ENCODE data around the gene CDK13.

The CDK13 gene

GRCh38 chr7:40093631-40094350 is 143.7 kb downstream of the CDK13 start:
- H3K4me1 ChIP-seq (ENCODE audit: control insufficient read depth in 1 of 2, insufficient read depth in 2 of 2, low read length in 2 of 2) = no peaks in the 10 kb centered on the region
- no peak overlapping the region for H3K4me3 ChIP-seq (ENCODE audit: low read depth in 1 of 2, low read length in 2 of 2)

GRCh38 chr7:40095230-40095629 is 145.2 kb downstream of the CDK13 start:
- no peak overlapping the region for H3K27ac ChIP-seq (ENCODE audit: low read depth, low read length)
- no peaks in the 10 kb centered on the region for H3K4me1 ChIP-seq (ENCODE audit: control insufficient read depth in 1 of 2, insufficient read depth in 2 of 2, low read length in 2 of 2)
- no peak overlapping the region for H3K4me3 ChIP-seq (ENCODE audit: low read depth in 1 of 2, low read length in 2 of 2)
- no peak overlapping the region for H3K9ac ChIP-seq (ENCODE audit: low read depth in 1 of 2, low read length in 2 of 2)
- peaks cover 18 to 34% of the 10 kb centered on the region in 2 donors for H3K36me3 ChIP-seq (ENCODE audit: control insufficient read depth in 1 of 2, insufficient read depth in 2 of 2, low read length in 2 of 2)
- no peaks in the 10 kb centered on the region for H3K9me3 ChIP-seq (ENCODE audit: control insufficient read depth in 1 of 2, low read length in 2 of 2)
- no peaks in the 10 kb centered on the region for H3K27me3 ChIP-seq (ENCODE audit: control insufficient read depth in 1 of 2, insufficient read depth in 2 of 2, low read length in 2 of 2)

More at GRCh38 chr7:40093631-40094350, 143.7 kb downstream of the CDK13 start:
- H3K27ac ChIP-seq (ENCODE audit: low read depth, low read length) = no peak overlapping the region
- H3K27me3 ChIP-seq (ENCODE audit: control insufficient read depth in 1 of 2, insufficient read depth in 2 of 2, low read length in 2 of 2) = no peaks in the 10 kb centered on the region
- no peaks in the 10 kb centered on the region for H3K9me3 ChIP-seq (ENCODE audit: control insufficient read depth in 1 of 2, low read length in 2 of 2)
- H3K36me3 ChIP-seq (ENCODE audit: control insufficient read depth in 1 of 2, insufficient read depth in 2 of 2, low read length in 2 of 2) = peaks cover 24 to 46% of the 10 kb centered on the region in 2 donors
- H3K9ac ChIP-seq (ENCODE audit: low read depth in 1 of 2, low read length in 2 of 2) = no peak overlapping the region

- Histone ChIP-seq H3K9me3 (ENCODE audit: control insufficient read depth in 1 of 2, low read length in 2 of 2) (no peaks in the 10 kb centered on the region), H3K4me3 (ENCODE audit: low read depth in 1 of 2, low read length in 2 of 2) (no peak overlapping the region), H3K4me1 (ENCODE audit: control insufficient read depth in 1 of 2, insufficient read depth in 2 of 2, low read length in 2 of 2) (no peaks in the 10 kb centered on the region), H3K27me3 (ENCODE audit: control insufficient read depth in 1 of 2, insufficient read depth in 2 of 2, low read length in 2 of 2) (no peaks in the 10 kb centered on the region), H3K9ac (ENCODE audit: low read depth in 1 of 2, low read length in 2 of 2) (no peak overlapping the region), H3K27ac (ENCODE audit: low read depth, low read length) (no peak overlapping the region), H3K36me3 (ENCODE audit: control insufficient read depth in 1 of 2, insufficient read depth in 2 of 2, low read length in 2 of 2) (peaks cover 18 to 32% of the 10 kb centered on the region in 2 donors)
These were observed 145.8 kb downstream of the CDK13 start for GRCh38 chr7:40095695-40096327.

- Histone ChIP-seq H3K4me1 (ENCODE audit: control insufficient read depth in 1 of 2, insufficient read depth in 2 of 2, low read length in 2 of 2) (no peaks in the 10 kb centered on the region), H3K27me3 (ENCODE audit: control insufficient read depth in 1 of 2, insufficient read depth in 2 of 2, low read length in 2 of 2) (no peaks in the 10 kb centered on the region), H3K4me3 (ENCODE audit: low read depth in 1 of 2, low read length in 2 of 2) (no peak overlapping the region), H3K9me3 (ENCODE audit: control insufficient read depth in 1 of 2, low read length in 2 of 2) (no peaks in the 10 kb centered on the region), H3K27ac (ENCODE audit: low read depth, low read length) (no peak overlapping the region), H3K36me3 (ENCODE audit: control insufficient read depth in 1 of 2, insufficient read depth in 2 of 2, low read length in 2 of 2) (peaks cover 17 to 27% of the 10 kb centered on the region in 2 donors), H3K9ac (ENCODE audit: low read depth in 1 of 2, low read length in 2 of 2) (no peak overlapping the region)
These were observed 147.7 kb downstream of the CDK13 start for GRCh38 chr7:40097728-40098127.

- H3K9me3 ChIP-seq (ENCODE audit: control insufficient read depth in 1 of 2, low read length in 2 of 2) = no peaks in the 10 kb centered on the region
- peaks cover 10 to 18% of the 10 kb centered on the region in 2 donors for H3K36me3 ChIP-seq (ENCODE audit: control insufficient read depth in 1 of 2, insufficient read depth in 2 of 2, low read length in 2 of 2)
- no peak overlapping the region for H3K27ac ChIP-seq (ENCODE audit: low read depth, low read length)
- H3K4me1 ChIP-seq (ENCODE audit: control insufficient read depth in 1 of 2, insufficient read depth in 2 of 2, low read length in 2 of 2) = no peaks in the 10 kb centered on the region
- no peak overlapping the region for H3K9ac ChIP-seq (ENCODE audit: low read depth in 1 of 2, low read length in 2 of 2)
- no peaks in the 10 kb centered on the region for H3K27me3 ChIP-seq (ENCODE audit: control insufficient read depth in 1 of 2, insufficient read depth in 2 of 2, low read length in 2 of 2)
- H3K4me3 ChIP-seq (ENCODE audit: low read depth in 1 of 2, low read length in 2 of 2) = no peak overlapping the region
These were observed 148.8 kb downstream of the CDK13 start for GRCh38 chr7:40098810-40099209.

- no peaks in the 10 kb centered on the region for H3K9me3 ChIP-seq (ENCODE audit: control insufficient read depth in 1 of 2, low read length in 2 of 2)
- H3K4me1 ChIP-seq (ENCODE audit: control insufficient read depth in 1 of 2, insufficient read depth in 2 of 2, low read length in 2 of 2) = no peaks in the 10 kb centered on the region
- H3K27me3 ChIP-seq (ENCODE audit: control insufficient read depth in 1 of 2, insufficient read depth in 2 of 2, low read length in 2 of 2) = no peaks in the 10 kb centered on the region
- H3K36me3 ChIP-seq (ENCODE audit: control insufficient read depth in 1 of 2, insufficient read depth in 2 of 2, low read length in 2 of 2) = peaks cover 1 to 7% of the 10 kb centered on the region in 2 donors
- H3K27ac ChIP-seq (ENCODE audit: low read depth, low read length) = no peak overlapping the region
- no peak overlapping the region for H3K9ac ChIP-seq (ENCODE audit: low read depth in 1 of 2, low read length in 2 of 2)
- no peak overlapping the region for H3K4me3 ChIP-seq (ENCODE audit: low read depth in 1 of 2, low read length in 2 of 2)
These were observed 149.8 kb downstream of the CDK13 start for GRCh38 chr7:40099837-40100236.

GRCh38 chr7:40101201-40101600 is 151.1 kb downstream of the CDK13 start:
- Histone ChIP-seq H3K9me3 (ENCODE audit: control insufficient read depth in 1 of 2, low read length in 2 of 2) (no peaks in the 10 kb centered on the region), H3K27me3 (ENCODE audit: control insufficient read depth in 1 of 2, insufficient read depth in 2 of 2, low read length in 2 of 2) (no peaks in the 10 kb centered on the region), H3K4me1 (ENCODE audit: control insufficient read depth in 1 of 2, insufficient read depth in 2 of 2, low read length in 2 of 2) (no peaks in the 10 kb centered on the region), H3K9ac (ENCODE audit: low read depth in 1 of 2, low read length in 2 of 2) (no peak overlapping the region), H3K27ac (ENCODE audit: low read depth, low read length) (no peak overlapping the region), H3K36me3 (ENCODE audit: control insufficient read depth in 1 of 2, insufficient read depth in 2 of 2, low read length in 2 of 2) (no peaks in the 10 kb centered on the region), H3K4me3 (ENCODE audit: low read depth in 1 of 2, low read length in 2 of 2) (no peak overlapping the region)

GRCh38 chr7:40102897-40103296 is 152.8 kb downstream of the CDK13 start:
- Histone ChIP-seq H3K4me3 (ENCODE audit: low read depth in 1 of 2, low read length in 2 of 2) (no peak overlapping the region), H3K4me1 (ENCODE audit: control insufficient read depth in 1 of 2, insufficient read depth in 2 of 2, low read length in 2 of 2) (no peaks in the 10 kb centered on the region), H3K27me3 (ENCODE audit: control insufficient read depth in 1 of 2, insufficient read depth in 2 of 2, low read length in 2 of 2) (no peaks in the 10 kb centered on the region), H3K27ac (ENCODE audit: low read depth, low read length) (no peak overlapping the region), H3K9ac (ENCODE audit: low read depth in 1 of 2, low read length in 2 of 2) (no peak overlapping the region), H3K36me3 (ENCODE audit: control insufficient read depth in 1 of 2, insufficient read depth in 2 of 2, low read length in 2 of 2) (no peaks in the 10 kb centered on the region), H3K9me3 (ENCODE audit: control insufficient read depth in 1 of 2, low read length in 2 of 2) (no peaks in the 10 kb centered on the region)

- Histone ChIP-seq H3K4me3 (ENCODE audit: low read depth in 1 of 2, low read length in 2 of 2) (no peak overlapping the region), H3K27me3 (ENCODE audit: control insufficient read depth in 1 of 2, insufficient read depth in 2 of 2, low read length in 2 of 2) (no peaks in the 10 kb centered on the region), H3K36me3 (ENCODE audit: control insufficient read depth in 1 of 2, insufficient read depth in 2 of 2, low read length in 2 of 2) (no peaks in the 10 kb centered on the region), H3K9ac (ENCODE audit: low read depth in 1 of 2, low read length in 2 of 2) (no peak overlapping the region), H3K9me3 (ENCODE audit: control insufficient read depth in 1 of 2, low read length in 2 of 2) (no peaks in the 10 kb centered on the region), H3K27ac (ENCODE audit: low read depth, low read length) (no peak overlapping the region), H3K4me1 (ENCODE audit: control insufficient read depth in 1 of 2, insufficient read depth in 2 of 2, low read length in 2 of 2) (no peaks in the 10 kb centered on the region)
These were observed 155.9 kb downstream of the CDK13 start for GRCh38 chr7:40105879-40106473.

- H3K9ac ChIP-seq (ENCODE audit: low read depth in 1 of 2, low read length in 2 of 2) = no peak overlapping the region
- no peaks in the 10 kb centered on the region for H3K27me3 ChIP-seq (ENCODE audit: control insufficient read depth in 1 of 2, insufficient read depth in 2 of 2, low read length in 2 of 2)
- H3K4me1 ChIP-seq (ENCODE audit: control insufficient read depth in 1 of 2, insufficient read depth in 2 of 2, low read length in 2 of 2) = no peaks in the 10 kb centered on the region
- no peak overlapping the region for H3K27ac ChIP-seq (ENCODE audit: low read depth, low read length)
- H3K4me3 ChIP-seq (ENCODE audit: low read depth in 1 of 2, low read length in 2 of 2) = no peak overlapping the region
- no peaks in the 10 kb centered on the region for H3K9me3 ChIP-seq (ENCODE audit: control insufficient read depth in 1 of 2, low read length in 2 of 2)
- H3K36me3 ChIP-seq (ENCODE audit: control insufficient read depth in 1 of 2, insufficient read depth in 2 of 2, low read length in 2 of 2) = no peaks in the 10 kb centered on the region
These were observed 165.9 kb downstream of the CDK13 start for GRCh38 chr7:40115936-40116335.
